ENCODE measurements around the gene HSPA1A. TPM values are rescaled to one million over a fixed set of nuclear protein-coding genes. Genes with fewer than 3 reads are reported as not detected.

Gene HSPA1A
- total RNA-seq (1,000 to 10,000 TPM in 1 of 2 donors, 100 to 1,000 TPM in 1; 118 to 1,149 TPM), polyA plus RNA-seq (100 to 1,000 TPM in 1 of 2 donors, 10 to 100 TPM in 1; 90.6 to 161 TPM)
- long read RNA-seq, donor 1, transcript HSPA1A-201 (1 exons, 2,483 nt), result major isoform, 66 of 66 reads
- long read RNA-seq, donor 1, partial matches to known transcripts, result 0 of 66 reads
- long read RNA-seq, donor 1, other reads (novel, unspliced or antisense), result 0 of 66 reads
- long read RNA-seq, donor 2, transcript HSPA1A-201 (1 exons, 2,483 nt), result major isoform, 30 of 30 reads
- long read RNA-seq, donor 2, partial matches to known transcripts, result 0 of 30 reads
- long read RNA-seq, donor 2, other reads (novel, unspliced or antisense), result 0 of 30 reads
- long read RNA-seq, donor 3, transcript HSPA1A-201 (1 exons, 2,483 nt), result major isoform, 46 of 46 reads
- long read RNA-seq, donor 3, partial matches to known transcripts, result 0 of 46 reads
- long read RNA-seq, donor 3, other reads (novel, unspliced or antisense), result 0 of 46 reads
- long read RNA-seq, donor 4, transcript HSPA1A-201 (1 exons, 2,483 nt), result major isoform, 43 of 43 reads
- long read RNA-seq, donor 4, partial matches to known transcripts, result 0 of 43 reads
- long read RNA-seq, donor 4, other reads (novel, unspliced or antisense), result 0 of 43 reads
- long read RNA-seq, donor 5, transcript HSPA1A-201 (1 exons, 2,483 nt), result major isoform, 52 of 52 reads
- long read RNA-seq, donor 5, partial matches to known transcripts, result 0 of 52 reads
- long read RNA-seq, donor 5, other reads (novel, unspliced or antisense), result 0 of 52 reads

- Histone ChIP-seq H3K9me3 (ENCODE audit: control insufficient read depth in 4 of 4, insufficient read depth in 3 of 4, low read length in 3 of 4) (no peaks in the 10 kb centered on the region), H3K36me3 (ENCODE audit: control insufficient read depth in 4 of 4, insufficient read depth in 4 of 4, low read length in 4 of 4) (no peaks in the 10 kb centered on the region), H3K4me3 (peak within 1 kb of the TSS; percentile 61), H3K9ac (ENCODE audit: insufficient read depth in 1 of 2, low read length in 2 of 2) (peak within 1 kb of the TSS; percentile 63 to 84), H3K4me1 (ENCODE audit: control insufficient read depth in 5 of 5, insufficient read depth in 5 of 5, low read length in 5 of 5) (peaks cover 0 to 12% (median 6%) of the 10 kb centered on the region in 5 donors), H3K27ac (ENCODE audit: low read depth in 1 of 2, low read length in 1 of 2) (peak within 1 kb of the TSS; percentile 93 to 96), H3K27me3 (ENCODE audit: control insufficient read depth in 3 of 3, insufficient read depth in 3 of 3, low read length in 2 of 3) (no peaks in the 10 kb centered on the region)
- DNase-seq (peak; percentile 99), ATAC-seq (ENCODE audit: insufficient read depth, low FRiP score) (peak; percentile 84)
- 0 to 1% methylated on average over 55 to 56 of the region's 56 CpGs for WGBS, 2 donors
- TF ChIP-seq, protein P1, sequence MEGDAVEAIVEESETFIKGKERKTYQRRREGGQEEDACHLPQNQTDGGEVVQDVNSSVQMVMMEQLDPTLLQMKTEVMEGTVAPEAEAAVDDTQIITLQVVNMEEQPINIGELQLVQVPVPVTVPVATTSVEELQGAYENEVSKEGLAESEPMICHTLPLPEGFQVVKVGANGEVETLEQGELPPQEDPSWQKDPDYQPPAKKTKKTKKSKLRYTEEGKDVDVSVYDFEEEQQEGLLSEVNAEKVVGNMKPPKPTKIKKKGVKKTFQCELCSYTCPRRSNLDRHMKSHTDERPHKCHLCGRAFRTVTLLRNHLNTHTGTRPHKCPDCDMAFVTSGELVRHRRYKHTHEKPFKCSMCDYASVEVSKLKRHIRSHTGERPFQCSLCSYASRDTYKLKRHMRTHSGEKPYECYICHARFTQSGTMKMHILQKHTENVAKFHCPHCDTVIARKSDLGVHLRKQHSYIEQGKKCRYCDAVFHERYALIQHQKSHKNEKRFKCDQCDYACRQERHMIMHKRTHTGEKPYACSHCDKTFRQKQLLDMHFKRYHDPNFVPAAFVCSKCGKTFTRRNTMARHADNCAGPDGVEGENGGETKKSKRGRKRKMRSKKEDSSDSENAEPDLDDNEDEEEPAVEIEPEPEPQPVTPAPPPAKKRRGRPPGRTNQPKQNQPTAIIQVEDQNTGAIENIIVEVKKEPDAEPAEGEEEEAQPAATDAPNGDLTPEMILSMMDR (IDR thresholded peaks at IDR 0.05; ENCODE audit: control extremely low read depth, extremely low read depth), result no peak
Measured at GRCh38 chr6:31815025-31815838, at the start of gene HSPA1A, which contains the start of gene HSPA1L. HSPA1A (plus strand) TSS chr6:31815543; CDS start chr6:31815757, 214 bp downstream. HSPA1L (minus strand) TSS chr6:31815283; CDS start chr6:31811972, 3,311 bp downstream.

DNA sequence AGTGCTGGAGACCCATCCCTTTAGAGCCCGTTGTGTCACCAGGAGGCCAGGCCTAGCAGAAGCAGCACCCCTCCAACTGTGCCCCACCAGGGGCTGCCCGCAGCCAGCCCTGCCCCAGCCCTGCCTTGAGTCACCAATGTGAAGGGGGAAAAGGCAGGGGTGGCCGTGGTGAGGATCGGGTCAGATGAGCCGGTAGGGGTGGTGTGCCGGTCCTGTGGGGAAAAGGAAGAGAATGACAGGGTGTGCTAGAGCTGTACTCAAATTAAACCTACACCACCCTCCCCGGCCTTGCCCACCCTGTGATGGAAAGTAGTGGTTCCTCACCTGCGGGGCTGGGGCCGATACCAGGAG, 49.8 kb upstream of the HSPA1A start:
- H3K36me3 ChIP-seq (ENCODE audit: control insufficient read depth in 4 of 4, insufficient read depth in 4 of 4, low read length in 4 of 4), result no peaks in the 10 kb centered on the region
- 84 to 88% methylated on average over 9 of the region's 9 CpGs for WGBS, 2 donors
- no peak overlapping the region for H3K27ac ChIP-seq (ENCODE audit: low read depth in 1 of 2, low read length in 1 of 2)
- no peak overlapping the region for H3K9ac ChIP-seq (ENCODE audit: insufficient read depth in 1 of 2, low read length in 2 of 2)
- ATAC-seq (ENCODE audit: insufficient read depth, low FRiP score) (no peak), DNase-seq (no peak)
- TF ChIP-seq, protein P1 (IDR thresholded peaks at IDR 0.05; ENCODE audit: control extremely low read depth, extremely low read depth), result no peak
- H3K9me3 ChIP-seq (ENCODE audit: control insufficient read depth in 4 of 4, insufficient read depth in 3 of 4, low read length in 3 of 4), result peaks cover 0 to 2% (median 0%) of the 10 kb centered on the region in 4 donors
- H3K27me3 ChIP-seq (ENCODE audit: control insufficient read depth in 3 of 3, insufficient read depth in 3 of 3, low read length in 2 of 3), result no peaks in the 10 kb centered on the region
- no peak overlapping the region for H3K4me3 ChIP-seq
- peaks cover 0 to 6% (median 0%) of the 10 kb centered on the region in 5 donors for H3K4me1 ChIP-seq (ENCODE audit: control insufficient read depth in 5 of 5, insufficient read depth in 5 of 5, low read length in 5 of 5)

DNA sequence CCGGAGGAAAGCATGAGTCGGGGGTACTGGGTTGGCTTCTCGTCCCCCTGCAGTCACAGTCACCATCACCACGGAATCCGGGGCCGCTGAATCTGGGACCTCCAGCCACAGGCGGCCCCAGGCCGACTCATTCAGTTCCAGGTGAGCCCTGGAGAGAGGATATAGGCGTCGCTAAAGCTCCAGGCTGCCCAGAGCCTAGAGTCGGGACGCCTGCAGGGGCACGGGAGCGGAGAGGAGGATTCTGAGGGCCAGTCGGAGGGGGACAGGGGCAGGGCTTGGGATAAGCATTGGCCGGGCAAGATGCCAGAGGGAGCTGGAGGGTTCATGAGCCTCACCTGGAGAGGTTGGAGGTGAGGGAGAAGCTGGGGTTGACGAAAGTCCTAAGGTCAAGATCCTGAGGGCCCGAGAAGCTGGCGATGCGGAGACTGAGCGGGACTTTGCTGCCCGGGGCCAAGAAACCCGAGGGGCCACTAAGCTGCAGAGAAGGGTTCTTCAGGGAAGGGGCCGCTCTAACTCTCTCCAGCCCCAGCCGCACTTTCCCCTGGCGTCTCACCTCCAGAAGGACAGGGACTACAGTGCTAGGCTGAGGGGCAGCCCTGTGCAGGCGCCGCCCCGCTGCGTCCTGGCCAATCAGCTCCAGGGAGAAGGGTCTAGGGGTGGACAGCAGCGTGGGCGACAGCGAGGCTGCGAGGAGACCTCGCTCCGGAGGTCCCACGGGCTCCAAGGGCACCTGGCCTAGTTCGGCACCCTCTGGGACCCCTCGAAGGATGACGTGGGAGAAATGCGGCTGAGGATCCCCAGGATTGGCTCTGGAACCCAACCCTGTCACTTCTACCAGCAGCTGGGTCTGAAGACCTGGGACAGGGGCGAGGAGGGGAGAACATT, 49.2 kb upstream of the HSPA1A start:
- Histone ChIP-seq H3K4me3 (no peak overlapping the region), H3K27me3 (ENCODE audit: control insufficient read depth in 3 of 3, insufficient read depth in 3 of 3, low read length in 2 of 3) (no peaks in the 10 kb centered on the region), H3K4me1 (ENCODE audit: control insufficient read depth in 5 of 5, insufficient read depth in 5 of 5, low read length in 5 of 5) (peaks cover 0 to 6% (median 0%) of the 10 kb centered on the region in 5 donors), H3K27ac (ENCODE audit: low read depth in 1 of 2, low read length in 1 of 2) (no peak overlapping the region), H3K9me3 (ENCODE audit: control insufficient read depth in 4 of 4, insufficient read depth in 3 of 4, low read length in 3 of 4) (peaks cover 0 to 2% (median 0%) of the 10 kb centered on the region in 4 donors), H3K9ac (ENCODE audit: insufficient read depth in 1 of 2, low read length in 2 of 2) (peak overlapping the region in 1 of 2 donors; percentile 39), H3K36me3 (ENCODE audit: control insufficient read depth in 4 of 4, insufficient read depth in 4 of 4, low read length in 4 of 4) (no peaks in the 10 kb centered on the region)
- DNase-seq, result peak; percentile 26 to 35 (median 30)
- no peak for ATAC-seq (ENCODE audit: insufficient read depth, low FRiP score)
- TF ChIP-seq, protein P1 (IDR thresholded peaks at IDR 0.05; ENCODE audit: control extremely low read depth, extremely low read depth), result no peak
- 62% methylated on average over 42 of the region's 42 CpGs for WGBS, 2 donors

All from lung (tissue), 16 donors.